GM19467 (cell line): ENCODE data around the gene ARID5B.

Experiments
- ATAC-seq: cut with Tn5 transposase; IDR thresholded peaks from one replicate; pipeline ENCODE4 v1.9.1; 2021; ENCODE audit warnings: mild to moderate bottlenecking, moderate library complexity; ENCODE audit not compliant: unreplicated experiment

Gene ARID5B

DNA sequence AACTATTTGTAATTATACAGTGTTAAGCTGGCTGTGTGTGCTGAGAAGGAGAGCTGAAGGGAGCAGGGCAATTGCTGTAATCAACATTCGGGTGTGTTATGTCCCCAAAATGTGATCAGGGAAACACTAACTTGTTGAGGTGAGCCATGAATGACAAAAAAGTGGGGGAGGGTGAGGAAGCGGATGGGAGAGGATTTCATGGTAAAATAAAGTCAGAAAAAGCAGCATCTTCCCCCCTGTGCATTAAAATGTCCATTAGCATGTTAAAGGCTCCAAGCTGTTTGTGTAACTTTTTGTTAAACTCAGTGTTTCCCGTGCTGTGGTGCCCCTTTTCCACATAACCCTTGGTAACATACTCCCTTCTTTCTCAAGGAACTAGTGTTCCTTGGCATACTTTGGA lies 84.9 kb downstream of the ARID5B start:
- ATAC-seq: no peak

DNA sequence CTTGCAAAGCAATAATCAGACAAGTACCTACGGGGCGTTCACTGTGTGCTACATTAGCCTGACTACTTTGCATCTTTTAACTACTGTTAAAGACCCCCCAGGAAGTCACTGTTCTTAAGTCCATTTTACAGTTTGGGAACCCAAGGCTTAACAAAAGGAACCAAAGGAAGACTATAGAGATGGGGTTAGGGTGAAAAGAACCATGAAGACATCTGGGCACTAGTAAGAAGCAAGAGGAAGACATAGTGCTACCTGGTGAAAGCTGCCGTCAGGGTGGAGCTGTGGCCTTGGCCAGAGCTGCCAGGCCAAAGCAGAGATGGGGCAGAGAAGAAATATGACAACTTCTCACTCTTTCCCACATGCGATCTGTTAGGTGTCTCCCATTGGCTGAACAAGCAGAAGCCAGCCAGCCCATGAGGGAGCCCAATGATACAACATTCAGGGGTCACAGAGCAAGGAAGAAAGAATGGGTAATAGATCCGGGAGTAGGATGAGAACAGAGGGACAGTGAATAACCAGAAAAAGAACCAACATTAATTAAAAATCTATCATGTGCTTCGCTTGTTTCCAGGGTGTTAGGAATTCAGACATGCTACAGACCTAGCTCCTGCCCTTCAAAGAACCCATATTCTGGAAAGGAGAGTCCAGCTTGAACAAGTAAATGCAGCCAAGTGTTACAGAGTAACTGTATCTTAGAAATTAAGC lies 85.4 kb downstream of the ARID5B start:
- no peak for ATAC-seq

DNA sequence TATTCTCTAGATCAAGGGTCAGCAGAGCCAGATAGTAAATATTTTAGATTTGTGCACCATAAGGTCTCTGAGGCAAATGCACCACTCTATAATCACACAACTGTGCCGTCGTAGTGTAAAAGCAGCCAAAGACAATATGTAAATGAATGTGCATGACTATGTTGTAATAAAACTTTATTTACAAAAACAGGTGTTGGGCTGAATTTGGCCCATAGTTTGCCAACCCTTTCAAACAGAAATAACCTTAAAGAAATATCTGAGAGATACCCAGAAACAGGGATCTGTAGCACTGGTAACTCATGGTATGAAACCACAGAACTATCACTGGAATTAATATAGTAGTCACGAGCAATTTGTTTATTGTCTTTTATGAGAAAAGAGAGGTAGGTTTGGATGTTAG lies 86.0 kb downstream of the ARID5B start:
- peak; percentile 22 for ATAC-seq

DNA sequence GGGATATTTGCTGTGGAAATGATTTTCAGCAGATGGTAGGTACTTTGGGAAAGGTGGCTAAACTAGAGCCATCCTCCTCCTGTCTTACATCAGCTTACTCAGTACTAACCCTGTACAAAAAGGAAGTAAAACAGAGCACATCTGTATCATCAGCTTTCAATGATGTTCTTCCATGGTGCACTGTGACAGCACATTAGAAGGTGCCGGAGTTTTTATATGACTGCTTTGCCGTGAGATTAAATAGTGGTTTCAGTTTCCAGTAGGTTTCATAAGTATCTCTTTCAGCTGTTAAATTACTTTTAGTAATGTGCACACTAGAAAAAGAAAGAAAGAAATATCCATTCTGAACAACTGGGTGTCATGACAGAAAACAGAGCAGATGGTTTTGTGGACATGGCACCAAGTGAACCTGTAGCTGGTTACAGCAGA lies 86.5 kb downstream of the ARID5B start:
- ATAC-seq: peak; percentile 95

DNA sequence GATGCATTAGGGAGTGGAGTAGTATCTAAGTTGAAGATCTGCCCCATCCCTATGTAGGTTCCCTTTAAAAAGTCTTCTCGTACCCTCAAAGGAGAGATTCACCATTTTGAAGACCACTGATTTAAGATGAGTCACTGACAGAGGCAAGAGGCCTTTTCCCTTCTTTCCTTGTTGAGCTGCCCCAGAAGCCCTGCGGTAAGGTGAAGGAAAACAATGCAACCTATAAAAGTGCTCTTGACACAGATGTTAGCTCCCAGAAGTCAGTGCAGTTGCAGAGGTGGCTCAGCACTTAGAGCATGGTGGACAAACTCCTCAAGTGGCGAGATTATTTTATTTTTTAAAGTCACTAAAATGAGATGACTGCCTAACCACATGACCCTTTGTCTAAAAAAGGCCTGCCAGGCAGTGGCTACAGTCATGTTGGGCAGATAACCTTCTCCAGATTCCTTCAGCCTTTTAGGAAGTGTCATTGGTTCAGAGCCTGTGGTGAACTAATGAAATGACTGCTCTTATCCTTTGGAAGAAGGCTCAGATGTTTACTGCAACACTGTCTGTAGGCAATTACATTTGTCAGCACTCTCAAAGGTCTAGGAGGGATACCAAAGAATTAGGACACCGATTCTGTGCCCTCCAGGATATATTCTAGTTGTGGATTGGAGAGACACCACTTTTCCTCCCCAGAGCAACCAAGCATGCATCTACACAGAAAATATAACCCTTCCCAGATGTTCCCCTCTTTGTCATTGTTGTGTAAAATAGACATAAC lies 88.7 kb downstream of the ARID5B start:
- ATAC-seq: no peak

DNA sequence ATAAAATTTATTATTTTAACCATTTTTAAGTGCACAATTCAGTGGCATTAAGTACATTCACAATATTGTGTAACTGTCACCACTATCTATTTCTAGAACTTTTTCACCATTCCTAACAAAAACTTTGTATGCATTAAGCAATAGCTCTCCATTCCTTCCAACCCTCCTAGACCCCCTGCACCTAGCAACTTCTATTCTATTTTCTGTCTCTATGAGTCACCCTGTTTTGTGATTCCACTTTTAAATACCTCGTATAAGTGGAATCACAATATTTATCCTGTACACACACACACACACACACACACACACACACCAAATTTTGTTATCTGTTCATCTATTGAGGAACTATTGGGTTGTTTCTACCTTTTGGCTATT lies 89.2 kb downstream of the ARID5B start:
- no peak for ATAC-seq

DNA sequence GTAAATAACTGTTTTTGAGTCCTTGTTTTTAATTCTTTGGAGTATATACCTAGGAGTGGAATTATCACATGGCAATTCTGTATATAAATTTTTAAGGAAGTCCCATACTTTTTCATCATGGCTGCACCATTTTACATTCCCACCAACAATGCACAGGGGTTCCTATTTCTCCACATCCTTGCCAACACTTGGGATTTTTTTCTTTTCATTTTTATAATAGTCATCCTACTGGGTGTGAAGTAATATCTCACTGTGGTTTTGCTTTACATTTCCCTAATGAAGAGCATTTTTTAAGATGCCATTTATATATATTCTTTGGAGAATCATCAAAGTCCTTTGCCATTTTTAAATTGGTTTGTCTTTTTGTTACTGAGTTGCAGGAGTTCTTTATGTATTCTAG lies 89.7 kb downstream of the ARID5B start:
- no peak for ATAC-seq

DNA sequence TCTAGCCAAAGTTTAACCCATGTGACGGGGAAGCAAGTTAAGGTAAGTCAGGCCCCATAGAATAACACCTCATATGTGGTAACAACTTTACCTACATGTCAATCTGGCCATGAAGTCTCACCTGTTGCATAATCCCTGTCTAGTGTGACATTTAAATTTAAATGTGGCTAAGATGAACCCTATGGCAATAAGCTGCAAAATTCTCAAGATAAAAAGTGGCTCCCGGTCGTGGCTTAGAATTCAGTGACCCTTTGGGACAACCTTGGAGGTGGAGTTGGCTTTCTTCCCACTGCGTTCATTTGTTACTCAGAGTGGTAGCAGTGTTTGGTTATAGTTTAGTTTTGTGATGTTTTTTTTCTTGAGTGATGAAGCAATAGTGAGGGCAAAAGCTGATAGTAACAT lies 90.6 kb downstream of the ARID5B start:
- ATAC-seq: no peak

DNA sequence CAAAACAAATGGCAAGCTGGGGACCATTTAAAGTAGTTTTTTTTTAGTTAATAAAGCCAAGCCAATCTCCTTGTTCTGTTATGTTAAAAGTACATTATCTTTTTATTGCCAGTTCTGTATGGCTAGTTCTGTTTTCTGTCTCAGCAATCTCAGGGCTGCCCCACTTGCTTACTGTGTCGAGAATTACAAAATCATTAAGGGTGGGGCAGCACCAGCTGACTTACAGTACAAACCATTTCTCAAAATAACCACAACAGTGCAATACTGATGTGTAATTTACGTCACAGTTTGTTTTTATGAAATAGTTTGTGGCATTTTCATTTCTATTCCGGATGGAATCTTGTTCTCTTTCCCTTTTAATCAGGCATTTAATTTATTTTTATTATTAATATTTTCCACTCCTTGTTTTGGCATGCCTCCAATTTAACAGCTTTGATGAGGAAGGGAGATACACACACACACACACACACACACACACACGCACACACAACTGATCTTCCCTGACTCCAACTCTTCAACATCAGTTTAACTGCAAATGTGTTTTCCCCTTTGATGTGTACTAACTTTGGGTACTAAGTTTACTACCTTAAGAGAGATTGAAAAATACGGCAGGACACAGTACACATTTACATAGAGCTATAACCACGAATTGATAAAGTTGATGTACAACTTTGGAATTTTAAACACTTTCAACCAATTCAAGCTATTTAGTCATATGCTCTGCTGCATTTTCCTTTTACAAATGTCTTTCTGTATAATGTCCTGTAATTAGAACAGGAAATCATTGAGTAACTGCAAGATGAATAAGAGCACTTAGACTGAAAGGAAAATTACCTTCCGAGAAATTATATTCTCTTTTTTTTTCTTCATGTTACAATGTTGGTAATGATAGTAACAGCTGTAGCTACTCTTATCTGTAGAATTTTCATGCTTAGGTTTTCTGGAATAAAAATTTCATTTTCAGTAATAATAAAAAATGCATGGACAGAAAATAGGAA lies 91.5 kb downstream of the ARID5B start:
- ATAC-seq: peak; percentile 36

DNA sequence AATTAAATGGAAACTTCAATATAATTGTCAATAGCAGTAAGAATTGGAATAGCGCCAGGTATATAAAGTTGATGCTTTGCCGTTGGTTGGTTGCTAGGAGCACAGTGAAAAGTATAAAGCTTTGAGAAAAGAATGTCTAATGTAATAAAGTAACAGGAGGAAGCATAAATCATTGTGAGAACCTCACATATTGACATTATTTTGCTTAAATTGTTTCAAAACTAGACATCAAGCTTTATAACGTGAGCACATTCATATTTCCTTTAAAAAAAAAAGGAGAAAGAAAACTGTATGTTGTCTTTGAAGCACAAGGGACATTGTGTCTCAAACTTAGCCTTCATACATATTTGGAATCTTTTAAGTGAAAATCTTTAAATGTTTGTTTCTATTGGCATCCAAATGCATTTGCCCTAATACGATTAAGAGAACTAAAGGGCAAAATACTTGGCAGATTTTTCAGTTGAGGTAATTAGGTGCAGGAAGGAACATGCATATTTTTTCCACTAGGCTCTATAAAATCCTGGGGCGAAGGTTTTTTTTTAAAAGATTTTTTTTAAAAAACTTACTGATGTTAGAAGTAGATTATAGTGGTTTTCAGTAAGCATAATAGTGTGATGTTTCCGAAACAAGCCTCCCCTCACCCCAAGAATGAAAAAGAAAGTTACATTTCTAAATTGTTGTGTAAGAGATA lies 92.4 kb downstream of the ARID5B start:
- no peak for ATAC-seq

DNA sequence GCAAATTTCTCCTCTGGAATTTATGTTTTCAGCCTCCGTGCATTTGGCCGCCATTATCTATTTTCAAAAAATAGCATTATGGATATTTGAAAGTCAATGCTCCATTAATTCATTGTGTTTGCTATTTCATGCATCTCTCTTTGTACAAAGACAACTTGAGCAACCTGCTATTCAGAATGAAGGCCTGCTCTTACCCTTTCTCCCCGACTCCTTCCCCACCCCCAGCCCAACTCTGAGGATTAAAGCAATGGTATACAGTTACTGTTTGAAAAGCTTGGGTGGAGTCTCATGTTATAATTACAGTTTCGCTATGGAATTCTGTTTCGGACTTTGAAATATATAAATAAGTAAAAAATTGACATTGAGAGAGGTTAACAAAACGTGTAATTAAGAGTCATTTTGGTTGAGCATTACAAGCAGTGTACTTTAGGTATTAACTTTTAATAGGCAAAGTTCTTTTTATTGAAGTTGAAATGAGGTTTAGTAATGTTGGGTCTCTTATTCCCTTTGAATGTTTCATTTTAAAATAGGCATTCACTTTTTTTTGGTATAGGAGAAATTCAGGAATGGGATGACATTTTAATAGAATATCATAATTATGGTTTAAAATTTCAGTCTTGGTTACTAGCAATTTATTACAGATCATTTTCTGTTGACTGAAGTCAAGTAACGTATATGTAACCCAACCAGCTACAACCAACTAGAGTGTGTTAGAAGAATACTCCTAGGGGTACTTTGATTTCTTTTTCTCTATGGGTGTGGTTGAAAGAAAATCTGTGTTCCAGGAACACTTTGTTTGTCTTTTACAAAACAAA lies 93.1 kb downstream of the ARID5B start:
- no peak for ATAC-seq

DNA sequence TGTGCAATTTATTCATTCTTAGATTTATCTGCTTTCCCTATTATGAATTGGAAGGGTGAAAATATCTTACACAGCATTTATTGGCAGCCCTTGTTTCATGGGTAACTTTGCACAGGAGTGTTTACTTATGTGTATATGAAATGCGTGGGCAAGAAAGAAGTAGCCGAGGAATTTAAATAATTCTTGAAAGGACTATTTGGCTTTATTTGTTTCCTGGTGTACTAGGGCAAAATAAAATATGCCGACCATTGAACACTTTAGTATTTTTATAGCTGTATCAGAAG lies 93.7 kb downstream of the ARID5B start:
- no peak for ATAC-seq

DNA sequence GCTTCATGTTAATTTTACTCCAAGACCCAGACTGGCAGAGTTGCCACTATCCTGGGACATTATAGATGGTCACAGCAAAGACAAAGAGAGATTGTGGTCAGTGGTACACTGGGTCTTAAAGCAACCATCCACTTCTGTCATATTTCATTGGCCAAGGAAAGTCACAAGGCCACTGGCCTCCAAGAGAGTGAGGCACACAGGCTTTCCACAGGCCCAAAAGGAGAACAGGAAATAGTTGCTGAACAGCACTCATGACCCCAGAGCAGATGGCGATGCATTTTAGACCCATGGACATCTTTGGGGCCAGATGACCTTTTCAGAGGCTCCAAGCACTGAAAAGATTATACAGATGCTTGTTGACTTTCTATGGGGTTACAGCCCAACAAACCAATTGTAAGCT lies 97.4 kb downstream of the ARID5B start:
- no peak for ATAC-seq

DNA sequence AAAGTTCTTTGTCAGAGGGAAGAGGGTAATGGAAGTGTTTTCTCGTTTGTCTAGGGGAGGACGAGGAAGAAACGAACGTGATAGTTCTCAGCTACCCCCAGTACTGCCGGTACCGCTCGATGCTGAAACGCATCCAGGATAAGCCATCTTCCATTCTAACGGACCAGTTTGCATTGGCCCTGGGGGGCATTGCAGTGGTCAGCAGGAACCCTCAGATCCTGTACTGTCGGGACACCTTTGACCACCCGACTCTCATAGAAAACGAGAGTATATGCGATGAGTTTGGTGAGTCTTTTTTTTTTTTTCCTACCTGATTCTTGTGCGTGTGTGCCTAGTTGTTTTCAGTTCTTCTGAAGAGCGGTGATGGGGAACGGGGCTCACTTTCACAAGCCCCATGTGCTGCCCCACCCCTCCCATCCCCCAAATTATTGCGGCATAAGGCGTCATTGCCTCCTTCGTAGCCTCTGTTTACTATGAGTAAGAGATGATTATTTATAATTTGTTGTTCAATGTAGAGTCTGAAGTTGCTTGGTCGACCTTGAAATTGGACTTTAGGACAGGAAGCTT lies 98.6 kb downstream of the ARID5B start:
- peak; percentile 74 for ATAC-seq

DNA sequence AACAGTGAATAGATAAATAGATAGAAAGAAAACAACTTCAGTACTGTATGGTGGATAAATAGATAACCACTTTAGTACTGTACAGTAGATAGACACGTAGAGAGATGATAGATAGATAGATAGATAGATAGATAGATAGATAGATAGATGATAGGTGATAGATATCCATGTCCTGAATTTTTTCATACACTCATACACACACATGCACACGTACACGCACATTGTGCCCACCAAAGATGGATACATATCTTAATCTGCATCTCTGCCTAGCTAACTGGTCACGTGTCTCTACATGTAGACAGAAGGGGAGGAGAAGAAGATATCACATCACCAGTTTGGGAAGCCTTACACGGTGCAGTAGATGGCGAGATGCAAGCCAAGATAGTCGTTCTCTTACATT lies 99.2 kb downstream of the ARID5B start:
- no peak for ATAC-seq

DNA sequence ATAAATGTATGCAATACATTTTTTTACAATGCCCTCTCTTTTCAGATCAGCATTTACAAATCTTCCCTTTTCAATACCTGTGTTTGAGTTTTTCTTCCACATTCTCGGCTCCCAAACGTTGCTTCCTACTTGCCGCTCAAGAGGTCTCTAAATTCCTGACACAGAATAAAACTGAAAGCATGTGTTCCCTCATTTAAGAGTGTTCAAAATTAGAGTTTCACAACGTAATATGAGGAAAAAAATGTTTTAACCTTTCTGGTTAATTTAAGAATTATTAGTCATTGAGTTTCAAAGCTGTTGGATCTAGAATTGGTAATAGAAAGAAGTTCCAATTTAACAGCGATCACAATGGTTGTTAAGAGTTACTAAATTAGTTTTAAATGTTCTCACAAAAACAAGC lies 100.4 kb downstream of the ARID5B start:
- ATAC-seq: no peak

DNA sequence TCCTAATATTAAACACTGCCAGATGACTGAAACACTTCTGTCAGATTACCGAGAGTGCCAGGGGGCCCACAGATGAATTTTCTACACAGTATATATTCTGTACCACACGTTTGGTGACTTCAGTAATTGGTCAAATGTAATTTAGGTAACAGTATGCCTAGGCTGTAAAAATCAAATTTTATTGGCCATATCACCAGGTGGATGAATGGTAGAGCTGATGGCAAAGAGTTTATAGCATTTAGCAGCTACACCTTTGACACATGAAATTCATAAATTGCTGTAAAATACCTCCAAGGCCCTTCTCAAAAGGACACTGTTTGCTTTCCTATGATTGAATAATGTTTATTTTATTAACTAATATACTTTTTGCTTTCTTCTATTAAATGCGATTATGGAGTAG lies 101.3 kb downstream of the ARID5B start:
- ATAC-seq: no peak

DNA sequence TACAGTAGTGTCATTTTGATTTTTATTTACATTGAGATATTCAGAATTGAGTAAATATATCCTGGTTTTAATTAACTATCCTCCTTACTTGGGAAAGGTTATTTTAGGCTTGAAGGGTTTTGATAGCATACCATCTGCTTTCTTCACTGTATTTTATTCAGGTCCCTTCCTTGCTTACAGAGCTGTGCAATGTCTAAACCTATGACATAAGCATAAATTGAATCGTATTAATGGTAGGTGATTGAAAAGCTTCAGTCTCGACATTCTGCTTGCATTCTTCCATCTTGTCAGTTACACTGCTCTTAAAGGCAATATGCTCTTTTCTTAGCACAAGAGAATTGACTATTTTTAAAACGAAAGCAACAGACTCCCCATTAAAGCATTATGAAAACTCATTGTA lies 102.5 kb downstream of the ARID5B start:
- no peak for ATAC-seq

DNA sequence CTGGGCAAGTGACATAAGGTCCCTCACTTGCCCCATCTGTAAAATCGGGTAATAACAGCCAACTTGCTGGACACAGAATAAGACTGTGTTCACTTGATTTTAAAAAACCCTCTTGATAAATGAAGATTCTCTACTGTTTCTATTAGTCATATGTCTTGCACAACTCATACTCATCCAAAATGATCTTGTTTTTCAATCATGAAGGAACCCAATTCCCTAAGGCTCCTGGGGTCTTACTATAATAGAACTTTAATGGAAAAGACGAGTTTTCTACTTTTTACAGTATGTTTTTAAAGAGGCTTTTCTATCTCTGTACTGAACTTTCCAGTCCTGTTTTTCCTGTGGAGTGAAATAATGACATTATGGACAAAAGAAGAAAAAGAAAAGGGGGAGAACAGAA lies 103.8 kb downstream of the ARID5B start:
- no peak for ATAC-seq

DNA sequence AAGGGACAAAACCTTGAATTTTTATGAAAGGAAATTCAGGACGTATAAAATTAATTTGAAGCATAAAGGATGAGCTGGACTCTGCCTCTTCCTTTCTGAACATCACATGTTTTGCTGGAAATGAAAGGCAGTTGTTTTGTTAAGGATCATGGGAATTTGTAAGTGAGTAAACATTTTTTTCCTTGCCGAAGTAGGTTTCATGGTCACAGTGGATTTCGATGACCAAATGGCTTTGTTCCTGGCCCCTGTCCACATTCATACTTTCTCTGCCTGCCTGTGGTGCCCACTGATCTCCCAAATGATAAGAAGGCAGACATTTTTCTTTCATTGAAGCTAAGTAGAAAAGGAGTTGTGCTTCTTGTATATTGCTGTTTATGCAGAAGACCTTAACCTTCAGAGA lies 104.2 kb downstream of the ARID5B start:
- no peak for ATAC-seq
